ENCODE results near the gene NAA35.

DNA sequence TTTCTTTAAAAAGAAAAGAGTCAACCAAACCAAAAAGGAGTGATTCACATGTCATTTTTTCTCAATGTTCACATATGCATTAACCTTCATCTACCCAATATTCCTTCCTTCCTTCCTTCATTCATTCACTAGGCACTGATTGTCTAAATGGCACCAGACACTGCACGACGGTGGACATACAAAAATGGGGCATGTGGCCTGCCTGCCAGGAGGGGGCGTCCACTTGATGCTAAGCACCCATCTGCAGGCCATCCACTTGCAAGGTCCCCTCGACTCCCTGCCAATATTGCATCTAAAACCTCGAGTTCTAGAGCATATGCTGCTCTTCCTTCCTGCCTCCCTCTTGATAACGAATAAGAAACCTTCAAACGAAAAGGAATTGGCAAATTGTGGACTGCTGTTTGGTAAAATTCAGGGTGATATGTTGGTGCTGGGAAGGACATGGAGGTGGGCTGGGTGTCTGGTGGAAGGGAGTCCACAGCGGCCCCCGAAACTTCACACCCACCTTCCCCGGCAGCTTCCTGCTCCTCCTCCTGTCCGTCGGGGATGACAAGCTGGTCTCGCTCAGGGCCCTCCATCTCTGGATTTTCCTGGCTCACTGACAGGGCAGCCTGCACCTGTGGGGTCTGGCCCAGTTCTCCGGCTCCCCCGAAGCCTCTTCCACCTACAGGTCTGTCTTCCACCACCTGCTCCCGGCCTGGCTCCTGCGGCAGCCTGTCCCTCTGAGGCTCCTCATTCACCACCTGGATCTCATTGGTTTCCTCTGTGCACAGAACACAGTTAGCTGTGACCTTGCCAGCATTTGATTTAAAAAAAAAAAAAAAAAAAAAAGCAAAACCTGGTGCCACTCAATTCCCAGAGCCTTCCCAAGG lies 94.2 kb downstream of the NAA35 start:
- TF ChIP-seq ZNF565 (CRISPR knock-in tag; conservative IDR thresholded peaks at IDR 0.05; ENCODE audit: low read depth) (no peak), CSDC2 (CRISPR knock-in tag; IDR thresholded peaks at IDR 0.05) (no peak), BACH2 (CRISPR knock-in tag; IDR thresholded peaks at IDR 0.05; ENCODE audit: borderline replicate concordance) (no peak), ZFP30 (CRISPR knock-in tag; IDR thresholded peaks at IDR 0.05) (no peak), ZC3H10 (CRISPR knock-in tag; IDR thresholded peaks at IDR 0.05) (no peak), ZFP3 (CRISPR knock-in tag; IDR thresholded peaks at IDR 0.05) (no peak), ARNTL (CRISPR knock-in tag; IDR thresholded peaks at IDR 0.05; ENCODE audit: borderline replicate concordance, low read depth) (no peak), ESRRG (CRISPR knock-in tag; IDR thresholded peaks at IDR 0.05) (no peak)
